NCI-H2196 treated with DMSO at 0.1 percent for 48 hours (cell line): ENCODE results near the gene SLC33A1.

Experiments used
- DNase-seq: peaks from one replicate; lab custom pipeline; 2025; ENCODE audit not compliant: unreplicated experiment; lab: John Stamatoyannopoulos, UW

The SLC33A1 gene

GRCh38 chr3:155792532-155792931 is 61.7 kb downstream of the SLC33A1 start:
- DNase-seq: no peak

GRCh38 chr3:155791190-155791589 is 63.0 kb downstream of the SLC33A1 start:
- no peak for DNase-seq

DNA sequence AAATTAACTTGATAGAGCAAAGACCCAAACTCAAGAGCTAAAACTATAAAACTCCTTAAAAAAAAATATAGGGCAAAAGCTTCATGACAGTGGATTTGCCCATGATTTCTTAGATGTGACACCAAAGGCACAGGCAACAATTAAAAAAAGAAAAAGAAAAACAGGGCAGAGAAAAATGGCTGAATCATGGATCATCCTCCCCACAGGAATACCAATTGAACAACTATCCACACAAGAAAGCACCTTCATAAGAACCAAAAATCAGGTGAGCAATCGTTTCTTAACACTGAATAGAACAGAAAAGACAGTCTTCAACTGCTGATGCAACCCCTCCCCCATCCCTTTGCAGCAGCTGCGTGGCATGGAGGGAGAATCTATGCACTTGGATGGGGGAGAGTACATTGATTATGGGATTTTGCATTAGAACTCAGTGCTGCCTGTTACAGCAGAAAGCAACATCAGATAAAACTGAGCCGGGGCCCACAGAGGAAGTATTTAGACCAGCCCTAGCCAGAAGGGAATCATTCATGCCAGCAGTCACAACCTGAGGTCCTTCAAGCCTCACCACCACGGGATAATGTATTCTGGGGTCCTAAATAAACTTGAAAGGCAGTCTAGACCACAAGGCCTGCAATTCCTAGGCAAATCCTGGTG is 63.8 kb downstream of the SLC33A1 start:
- DNase-seq: no peak

DNA sequence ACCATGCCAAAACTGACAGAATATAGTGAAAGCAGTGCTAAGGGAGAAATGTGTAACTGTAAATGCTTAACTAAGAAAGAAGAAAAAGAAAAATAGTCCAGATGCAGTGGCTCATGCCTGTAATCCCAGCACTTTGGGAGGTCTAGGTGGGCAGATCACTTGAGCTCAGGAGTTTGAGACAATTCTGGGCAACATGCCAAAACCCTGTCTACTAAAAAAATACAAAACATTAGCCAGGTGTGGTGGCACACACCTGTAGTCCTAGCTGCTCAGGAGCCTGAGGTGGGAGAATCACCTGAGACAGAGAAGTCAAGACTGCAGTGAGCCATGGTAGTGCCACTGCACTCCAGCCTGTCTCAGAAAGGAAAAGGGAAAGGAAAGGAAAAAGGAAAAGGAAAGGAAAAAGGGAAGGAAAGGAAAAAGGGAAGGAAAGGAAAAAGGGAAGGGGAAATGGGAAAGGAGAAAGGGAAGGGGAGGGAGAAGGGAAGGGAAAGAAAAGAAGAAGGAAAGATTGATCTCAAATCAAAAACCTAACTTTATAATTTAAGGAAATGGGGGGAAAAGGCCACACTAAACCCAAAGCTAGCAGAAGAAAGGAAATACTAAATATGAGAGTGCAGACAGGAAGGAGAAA is 68.4 kb downstream of the SLC33A1 start:
- no peak for DNase-seq

GRCh38 chr3:155782390-155782953 is 71.8 kb downstream of the SLC33A1 start:
- DNase-seq: no peak

DNA sequence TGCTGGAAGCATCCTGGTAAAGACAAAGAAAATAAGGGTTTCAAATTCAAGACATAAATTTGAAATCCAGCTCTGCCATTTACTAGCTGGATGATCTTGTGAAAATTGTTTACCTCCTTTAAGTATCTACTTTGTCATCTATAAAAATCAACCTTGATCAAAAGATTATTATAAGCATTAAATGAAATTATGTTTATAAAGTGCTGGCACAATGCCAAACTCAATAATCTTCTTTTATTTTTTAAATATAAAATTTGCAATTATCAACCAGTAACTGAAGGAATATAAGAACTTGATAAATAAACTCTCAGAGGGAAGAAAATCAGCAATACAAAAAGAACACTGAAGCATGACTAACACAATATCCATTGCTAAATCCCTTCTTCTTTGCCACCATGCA is 73.9 kb downstream of the SLC33A1 start:
- no peak for DNase-seq

- DNase-seq: no peak
These were observed 75.8 kb downstream of the SLC33A1 start for GRCh38 chr3:155778462-155778861.

DNA sequence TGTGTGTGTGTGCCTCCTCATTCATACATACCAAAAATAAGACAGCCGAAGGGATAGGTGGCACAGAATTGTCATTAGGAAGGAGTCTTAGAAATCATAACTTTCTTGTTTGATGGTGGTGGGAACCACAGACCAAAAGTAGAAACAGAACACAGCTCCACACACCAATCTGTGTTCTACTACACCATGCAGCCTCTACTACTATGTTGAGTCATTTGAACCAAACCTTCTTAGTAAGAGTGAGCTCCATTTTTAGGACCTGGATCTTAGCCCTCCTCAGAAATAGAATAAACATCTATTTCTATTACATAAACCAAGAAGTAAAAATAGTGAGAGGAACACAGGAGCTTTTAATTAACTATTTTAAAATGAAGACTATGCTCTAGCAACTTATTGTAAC is 81.4 kb downstream of the SLC33A1 start:
- no peak for DNase-seq

DNA sequence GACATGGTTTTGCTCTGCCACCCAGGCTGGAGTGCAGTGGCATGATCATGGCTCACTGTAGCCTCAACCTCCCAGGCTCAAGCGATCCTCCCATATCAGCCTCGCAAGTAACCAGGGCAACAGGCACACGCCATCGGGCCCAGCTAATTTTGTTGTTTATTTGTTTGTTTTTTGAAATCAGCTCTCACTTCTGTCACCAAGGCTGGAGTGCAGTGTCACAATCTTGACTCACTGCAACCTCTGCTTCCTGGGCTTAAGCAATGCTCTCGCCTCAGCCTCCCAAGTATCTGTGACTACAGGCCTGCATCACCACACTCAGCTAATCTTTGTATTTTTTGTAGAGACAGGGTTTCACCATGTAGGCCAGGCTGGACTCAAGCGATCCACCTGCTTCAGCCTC is 83.1 kb downstream of the SLC33A1 start:
- no peak for DNase-seq
